HG02973 (cell line): Measurements from ENCODE around the gene NPFFR2.
"Not testable (repeated sequence)": the region's sequence is repeated elsewhere in the genome, so short reads cannot be mapped to it uniquely, and the experiment has no call there.

Experiments used
- ATAC-seq: cut with Tn5 transposase; IDR thresholded peaks from one replicate; pipeline ENCODE4 v1.9.1; 2021; ENCODE audit warnings: moderate library complexity; ENCODE audit not compliant: unreplicated experiment

The NPFFR2 gene

GRCh38 chr4:72110886-72111285 lies 79.1 kb downstream of the NPFFR2 start:
- ATAC-seq = no peak

GRCh38 chr4:72111863-72112262 lies 80.1 kb downstream of the NPFFR2 start:
- ATAC-seq = no peak

GRCh38 chr4:72112514-72113156 lies 80.8 kb downstream of the NPFFR2 start:
- ATAC-seq = peak; percentile 97

GRCh38 chr4:72118017-72118416 lies 86.2 kb downstream of the NPFFR2 start:
- ATAC-seq = no peak

GRCh38 chr4:72119946-72120345 lies 88.1 kb downstream of the NPFFR2 start:
- no peak for ATAC-seq

- no peak for ATAC-seq
These were observed 96.9 kb downstream of the NPFFR2 start for GRCh38 chr4:72128741-72129140.

GRCh38 chr4:72136429-72136828 lies 104.6 kb downstream of the NPFFR2 start:
- ATAC-seq = no peak

- not testable (repeated sequence) for ATAC-seq
These were observed 108.2 kb downstream of the NPFFR2 start for GRCh38 chr4:72139997-72140396.

- ATAC-seq = no peak
These were observed 112.4 kb downstream of the NPFFR2 start for GRCh38 chr4:72144241-72144640.

GRCh38 chr4:72152731-72153130 lies 120.9 kb downstream of the NPFFR2 start:
- ATAC-seq = no peak

GRCh38 chr4:72153634-72154033 lies 121.8 kb downstream of the NPFFR2 start:
- ATAC-seq = not testable (repeated sequence)

GRCh38 chr4:72169285-72169684 lies 137.5 kb downstream of the NPFFR2 start:
- ATAC-seq = not testable (repeated sequence)

- no peak for ATAC-seq
These were observed 138.1 kb downstream of the NPFFR2 start for GRCh38 chr4:72169861-72170260.

- ATAC-seq = no peak
These were observed 140.0 kb downstream of the NPFFR2 start for GRCh38 chr4:72171761-72172160.

GRCh38 chr4:72179342-72179741 lies 147.5 kb downstream of the NPFFR2 start:
- ATAC-seq = no peak

- ATAC-seq = no peak
These were observed 154.9 kb downstream of the NPFFR2 start for GRCh38 chr4:72186714-72187113.

- no peak for ATAC-seq
These were observed 162.2 kb downstream of the NPFFR2 start for GRCh38 chr4:72194046-72194445.

GRCh38 chr4:72194453-72194852 lies 162.7 kb downstream of the NPFFR2 start:
- no peak for ATAC-seq
